HCT116 (cell line): ENCODE measurements around the gene TIGIT. TPM values are rescaled to one million over a fixed set of nuclear protein-coding genes. Genes with fewer than 3 reads are reported as not detected.

Experiments
- ATAC-seq: fragments of 200-7000 bp; cut with Tn5 transposase; 2 replicates; pipeline ENCODE4 v1.9.1; 2020; ENCODE audit warnings: mild to moderate bottlenecking, moderate library complexity
- BruUV-seq: library from RNA; stranded (reverse); fragments of 400-500 nt; replicated peaks from 2 replicates; lab custom pipeline; 2021; lab: Mats Ljungman, UMichigan
- CTCF ChIA-PET: fragments of 300-600 bp; sonication (Branson Sonifier 250); formaldehyde crosslinking; loops from one replicate; lab custom pipeline; 2021; ENCODE audit warnings: antibody characterized with exemption; lab: Charles Lee
- POLR2A ChIA-PET: fragments of 300-600, 350-600 bp; sonication (Branson Sonifier 250); formaldehyde crosslinking; loops from one replicate; lab custom pipeline; 2021; ENCODE audit warnings: antibody characterized with exemption; lab: Charles Lee
- RAD21 ChIA-PET, 2 experiments: fragments of 300-600 bp; sonication (Branson Sonifier 250); formaldehyde crosslinking; loops; one replicate each; lab custom pipeline; 2023; ENCODE audit warnings: low total read pairs in 2 of 2; ENCODE audit not compliant: uncharacterized antibody in 2 of 2, unreplicated experiment in 2 of 2, low non-redundant PET in 1 of 2; lab: Charles Lee
- DNase-seq: peaks from one replicate; pipeline ENCODE4 v3.0.0-alpha.2; 2010; ENCODE audit warnings: low read depth, low spot score
- H2AFZ ChIP-seq: fragments of 200-600 bp; shearing (Covaris generic), sonication (generic); 2 replicates; pipeline ENCODE4 v1.6.1; 2017; ENCODE audit warnings: low read depth, mixed run types, mixed read lengths, antibody characterized with exemption, low read length; ENCODE audit not compliant: poor library complexity, severe bottlenecking
- H3K27ac ChIP-seq: 2 replicates; pipeline ENCODE4 v1.5.1; 2012; ENCODE audit warnings: low read depth, low read length
- H3K27me3 ChIP-seq: fragments of 200-600 bp; sonication (generic); 2 replicates; pipeline ENCODE4 v1.6.1; 2016; ENCODE audit warnings: mixed run types, low read length, mixed read lengths; ENCODE audit not compliant: insufficient read depth
- H3K36me3 ChIP-seq, 2 experiments: fragments of 200-500 bp in 1 of 2; fragments of 200-600 bp in 1 of 2; sonication (Bioruptor generic) in 1 of 2; sonication (generic) in 1 of 2; 2 replicates each; pipeline versions ENCODE4 v1.5.1 to v1.6.1; 2014 to 2016; ENCODE audit warnings: low read length in 2 of 2, inconsistent platforms in 1 of 2, mixed read lengths in 1 of 2, mixed run types in 1 of 2; ENCODE audit not compliant: insufficient read depth in 2 of 2, control insufficient read depth in 1 of 2
- H3K4me1 ChIP-seq, 2 experiments: fragments of 200-600 bp in 1 of 2; sonication (generic) in 1 of 2; 2 replicates each; pipeline versions ENCODE4 v1.5.1 to v1.6.1; 2012 to 2017; ENCODE audit warnings: low read length in 2 of 2, inconsistent platforms in 1 of 2, mild to moderate bottlenecking in 1 of 2, mixed read lengths in 1 of 2, mixed run types in 1 of 2, moderate library complexity in 1 of 2; ENCODE audit not compliant: insufficient read depth in 2 of 2, control insufficient read depth in 1 of 2
- H3K4me2 ChIP-seq: fragments of 200-600 bp; sonication (generic); 2 replicates; pipeline ENCODE4 v1.6.1; 2017; ENCODE audit warnings: mixed run types, low read length, mixed read lengths
- H3K4me3 ChIP-seq, 2 experiments: fragments of 200-600 bp in 1 of 2; sonication (generic) in 1 of 2; replicated peaks in 1 of 2; 2 replicates each; pipeline ENCODE4 v1.5.1; 2011 to 2016; ENCODE audit warnings: low read length in 2 of 2, control low read depth in 1 of 2, low read depth in 1 of 2, mild to moderate bottlenecking in 1 of 2, mixed read lengths in 1 of 2, mixed run types in 1 of 2
- H3K79me2 ChIP-seq: fragments of 200-600 bp; sonication (generic); 2 replicates; pipeline ENCODE4 v1.6.1; 2017; ENCODE audit warnings: mild to moderate bottlenecking, mixed run types, low read length, moderate library complexity, mixed read lengths; ENCODE audit not compliant: insufficient read depth
- H3K9ac ChIP-seq: fragments of 200-600 bp; sonication (generic); 2 replicates; pipeline ENCODE4 v1.6.1; 2016; ENCODE audit warnings: low read length, mixed read lengths
- H3K9me2 ChIP-seq: fragments of 200-600 bp; sonication (generic), shearing (Covaris generic); 2 replicates; pipeline ENCODE4 v1.6.1; 2017; ENCODE audit warnings: mixed run types, mild to moderate bottlenecking, moderate library complexity; ENCODE audit not compliant: insufficient read depth
- H3K9me3 ChIP-seq, 2 experiments: fragments of 200-500 bp in 1 of 2; fragments of 200-600 bp in 1 of 2; sonication (Bioruptor generic) in 1 of 2; sonication (generic) in 1 of 2; 2 replicates each; pipeline ENCODE4 v1.6.1; 2014 to 2017; ENCODE audit warnings: low read length in 2 of 2, mixed read lengths in 2 of 2, inconsistent platforms in 1 of 2, low read depth in 1 of 2, mild to moderate bottlenecking in 1 of 2, mixed run types in 1 of 2, moderate library complexity in 1 of 2; ENCODE audit not compliant: control insufficient read depth in 1 of 2, insufficient read depth in 1 of 2
- H4K20me1 ChIP-seq: fragments of 200-600 bp; sonication (generic), shearing (Covaris generic); 2 replicates; pipeline ENCODE4 v1.6.1; 2017; ENCODE audit warnings: mixed run types, mild to moderate bottlenecking, moderate library complexity; ENCODE audit not compliant: insufficient read depth
- CBX3 ChIP-seq: IDR thresholded peaks from 2 replicates; pipeline ENCODE4 v1.6.1; 2012; ENCODE audit warnings: low read depth
- CEBPB ChIP-seq: IDR thresholded peaks from 2 replicates; pipeline ENCODE4 v1.6.1; 2012; ENCODE audit warnings: low read depth
- ELF1 ChIP-seq: IDR thresholded peaks from 2 replicates; pipeline ENCODE4 v1.6.1; 2012; ENCODE audit warnings: low read depth, borderline replicate concordance
- EZH2 ChIP-seq: fragments of 200-600 bp; sonication (generic); IDR thresholded peaks from 2 replicates; pipeline ENCODE4 v1.6.1; 2017; ENCODE audit warnings: antibody characterized with exemption, mixed run types
- EZH2phosphoT487 ChIP-seq: fragments of 200-600 bp; IDR thresholded peaks from 2 replicates; pipeline ENCODE4 v1.6.1; 2018; ENCODE audit warnings: antibody characterized with exemption, borderline replicate concordance
- JUND ChIP-seq: IDR thresholded peaks from 2 replicates; pipeline ENCODE4 v1.6.1; 2012
- POLR2A ChIP-seq: IDR thresholded peaks from 2 replicates; pipeline ENCODE4 v1.7.0; 2011; ENCODE audit warnings: borderline replicate concordance; ENCODE audit not compliant: insufficient read depth, insufficient read length; ENCODE audit errors: extremely low read depth
- RAD21 ChIP-seq: IDR thresholded peaks from 2 replicates; pipeline ENCODE4 v1.6.1; 2012; ENCODE audit warnings: low read depth, mild to moderate bottlenecking
- SRF ChIP-seq: IDR thresholded peaks from 2 replicates; pipeline ENCODE4 v1.6.1; 2012; ENCODE audit warnings: low read depth
- TCF7L2 ChIP-seq: IDR thresholded peaks from 2 replicates; pipeline ENCODE4 v1.7.0; 2011; ENCODE audit warnings: borderline replicate concordance, inconsistent platforms; ENCODE audit not compliant: insufficient read depth, insufficient read length; ENCODE audit errors: extremely low read depth
- ZFX ChIP-seq: fragments of 450-650 bp; IDR thresholded peaks from 2 replicates; pipeline ENCODE4 v1.6.1; 2017
- intact Hi-C: fragments of 100-400 bp; cut with micrococcal nuclease; formaldehyde crosslinking; loops from 2 replicates; pipeline ENCODE4 v1.10.0; 2022
- total RNA-seq: library from RNA; stranded (reverse); gene quantifications from one replicate; pipeline ENCODE4 v1.2.1, GENCODE V29; 2021; ENCODE audit not compliant: unreplicated experiment
- TF ChIP-seq, protein P1 (sequence below): IDR thresholded peaks from 2 replicates; pipeline ENCODE4 v1.6.1; 2012
- TF ChIP-seq, protein P2 (sequence below): IDR thresholded peaks from 2 replicates; pipeline ENCODE4 v1.6.1; 2012
- TF ChIP-seq, protein P3 (sequence below): IDR thresholded peaks from 2 replicates; pipeline ENCODE4 v1.6.1; 2011; ENCODE audit warnings: mild to moderate bottlenecking, low read length, moderate library complexity; ENCODE audit not compliant: insufficient replicate concordance; ENCODE audit errors: extremely low read depth

Gene TIGIT
- total RNA-seq, 1 experiment from 2014 or later, result 0.07 TPM

DNA sequence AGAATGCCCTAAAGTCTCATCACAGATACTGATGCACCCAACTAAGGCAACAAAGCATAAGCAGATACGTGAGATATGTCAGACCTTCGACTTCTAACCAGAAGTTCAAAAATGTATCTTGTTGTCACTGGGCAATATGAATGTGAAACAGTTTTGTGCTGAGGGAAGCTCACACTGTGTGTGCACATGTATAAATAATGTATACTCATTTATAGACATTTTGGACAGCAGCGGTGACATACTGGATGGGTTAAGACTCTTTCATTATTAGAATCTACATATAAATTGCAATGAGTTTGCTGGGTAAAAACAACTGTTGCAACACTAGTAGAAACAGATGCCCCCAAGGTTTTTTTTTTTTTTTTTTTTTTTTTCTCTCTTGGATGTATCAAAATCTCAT, 37.9 kb downstream of the TIGIT start:
- no peak overlapping the region for H2AFZ ChIP-seq
- H3K4me1 ChIP-seq, result no peaks in the 10 kb centered on the region
- BruUV-seq, result no TSS peak
- no peak overlapping the region for H3K27ac ChIP-seq
- intact Hi-C loops, result no loop called here
- no peak for TF ChIP-seq CBX3
- ChIA-PET CTCF (no interaction called here), POLR2A (no interaction called here), RAD21 (no interaction called here)
- no peak for DNase-seq
- ATAC-seq, result no peak
- no peak overlapping the region for H3K4me2 ChIP-seq
- no peaks in the 10 kb centered on the region for H3K9me2 ChIP-seq
- H3K36me3 ChIP-seq, result peaks cover 0 to 31% of the 10 kb centered on the region in 2 experiments; a peak in 2 of 4 replicates
- no peaks in the 10 kb centered on the region for H3K9me3 ChIP-seq
- H4K20me1 ChIP-seq, result no peaks in the 10 kb centered on the region
- peaks cover 19% of the 10 kb centered on the region; the same call in 1 of the 2 replicates for H3K79me2 ChIP-seq
- H3K9ac ChIP-seq, result no peak overlapping the region
- H3K4me3 ChIP-seq, result no peak overlapping the region
- H3K27me3 ChIP-seq, result no peaks in the 10 kb centered on the region

DNA sequence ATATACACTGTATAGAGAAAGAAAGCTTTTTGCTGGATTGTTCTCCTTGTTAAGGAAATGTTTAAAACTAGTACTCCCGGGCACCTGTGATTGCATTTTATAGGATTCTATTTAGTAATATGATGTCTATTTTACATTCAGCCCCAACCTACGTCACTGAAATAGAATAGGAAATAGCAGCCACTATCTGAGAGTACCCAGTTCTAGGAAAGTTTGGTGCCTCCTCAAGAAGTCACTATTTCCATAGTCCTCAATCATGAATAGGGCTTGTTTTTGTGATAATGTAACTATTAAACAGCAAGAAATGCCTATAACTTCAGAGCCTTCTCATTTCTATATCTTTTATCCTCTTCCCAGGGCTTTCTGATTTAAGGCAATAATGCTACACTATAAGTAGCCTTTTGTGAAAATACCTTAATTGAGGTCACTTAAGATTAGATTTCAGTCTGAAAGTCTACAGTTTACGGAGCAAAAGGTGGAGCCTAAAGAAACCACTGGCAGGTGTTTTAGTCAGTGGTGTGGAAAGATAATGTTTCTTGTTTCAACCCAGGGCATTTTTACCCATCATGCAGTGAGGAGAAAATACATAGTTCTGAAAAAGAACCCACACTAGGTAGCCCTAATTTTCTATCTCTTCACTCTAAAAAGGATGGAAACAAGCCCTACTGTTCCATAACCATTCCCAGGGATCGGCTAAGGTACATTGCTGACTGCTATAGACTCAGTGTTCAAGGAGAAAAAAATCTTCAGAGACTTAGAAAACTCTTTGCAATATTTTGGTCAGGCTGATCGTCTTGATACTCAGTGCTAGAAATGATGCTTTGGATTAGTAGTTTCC, 38.7 kb downstream of the TIGIT start:
- intact Hi-C loops, result no loop called here
- CTCF ChIA-PET, result no interaction called here

More for the DNA sequence above, 38.7 kb downstream of the TIGIT start:
- H3K9me2 ChIP-seq, result no peaks in the 10 kb centered on the region
- no peaks in the 10 kb centered on the region for H3K27me3 ChIP-seq
- DNase-seq (no peak), ATAC-seq (no peak)
- no peaks in the 10 kb centered on the region for H3K9me3 ChIP-seq
- H3K79me2 ChIP-seq, result peaks cover 13% of the 10 kb centered on the region; the same call in 1 of the 2 replicates
- RAD21 ChIA-PET, result no interaction called here
- H4K20me1 ChIP-seq, result no peaks in the 10 kb centered on the region
- no peak overlapping the region for H3K4me2 ChIP-seq
- no peak overlapping the region for H2AFZ ChIP-seq
- POLR2A ChIA-PET, result no interaction called here
- H3K9ac ChIP-seq, result no peak overlapping the region
- no peaks in the 10 kb centered on the region for H3K4me1 ChIP-seq
- no peak for TF ChIP-seq ZFX
- TF ChIP-seq, protein P1, sequence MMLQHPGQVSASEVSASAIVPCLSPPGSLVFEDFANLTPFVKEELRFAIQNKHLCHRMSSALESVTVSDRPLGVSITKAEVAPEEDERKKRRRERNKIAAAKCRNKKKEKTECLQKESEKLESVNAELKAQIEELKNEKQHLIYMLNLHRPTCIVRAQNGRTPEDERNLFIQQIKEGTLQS, result no peak
- TF ChIP-seq EZH2, result no peak
- TF ChIP-seq CEBPB, result no peak
- no peak for TF ChIP-seq RAD21
- TF ChIP-seq, protein P2, sequence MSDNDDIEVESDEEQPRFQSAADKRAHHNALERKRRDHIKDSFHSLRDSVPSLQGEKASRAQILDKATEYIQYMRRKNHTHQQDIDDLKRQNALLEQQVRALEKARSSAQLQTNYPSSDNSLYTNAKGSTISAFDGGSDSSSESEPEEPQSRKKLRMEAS, result no peak
- TF ChIP-seq TCF7L2, result no peak
- no peak for TF ChIP-seq JUND
- TF ChIP-seq SRF, result no peak
- TF ChIP-seq EZH2phosphoT487, result no peak
- TF ChIP-seq, protein P3, sequence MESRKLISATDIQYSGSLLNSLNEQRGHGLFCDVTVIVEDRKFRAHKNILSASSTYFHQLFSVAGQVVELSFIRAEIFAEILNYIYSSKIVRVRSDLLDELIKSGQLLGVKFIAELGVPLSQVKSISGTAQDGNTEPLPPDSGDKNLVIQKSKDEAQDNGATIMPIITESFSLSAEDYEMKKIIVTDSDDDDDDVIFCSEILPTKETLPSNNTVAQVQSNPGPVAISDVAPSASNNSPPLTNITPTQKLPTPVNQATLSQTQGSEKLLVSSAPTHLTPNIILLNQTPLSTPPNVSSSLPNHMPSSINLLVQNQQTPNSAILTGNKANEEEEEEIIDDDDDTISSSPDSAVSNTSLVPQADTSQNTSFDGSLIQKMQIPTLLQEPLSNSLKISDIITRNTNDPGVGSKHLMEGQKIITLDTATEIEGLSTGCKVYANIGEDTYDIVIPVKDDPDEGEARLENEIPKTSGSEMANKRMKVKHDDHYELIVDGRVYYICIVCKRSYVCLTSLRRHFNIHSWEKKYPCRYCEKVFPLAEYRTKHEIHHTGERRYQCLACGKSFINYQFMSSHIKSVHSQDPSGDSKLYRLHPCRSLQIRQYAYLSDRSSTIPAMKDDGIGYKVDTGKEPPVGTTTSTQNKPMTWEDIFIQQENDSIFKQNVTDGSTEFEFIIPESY, result no peak
- no peak for TF ChIP-seq POLR2A
- no peak for TF ChIP-seq ELF1
- no peak overlapping the region for H3K27ac ChIP-seq
- H3K4me3 ChIP-seq, result no peak overlapping the region
- H3K36me3 ChIP-seq, result peaks cover 0 to 37% of the 10 kb centered on the region in 2 experiments; a peak in 2 of 4 replicates
- BruUV-seq, result no TSS peak
